Lung (tissue), 12 donors: ENCODE data around the gene PIGT. TPM values are rescaled to one million over a fixed set of nuclear protein-coding genes. Genes with fewer than 3 reads are reported as not detected.

Source experiments
- ATAC-seq: fragments of 200-7000 bp; cut with Tn5 transposase; one replicate; pipeline ENCODE4 v1.9.1; 2020; ENCODE audit warnings: moderate number of reproducible peaks; ENCODE audit not compliant: insufficient read depth, low FRiP score
- DNase-seq, 3 donors: peaks; one replicate each; pipeline ENCODE4 v3.0.0-alpha.2; 2013 to 2017
- H3K27ac ChIP-seq, 2 donors: one replicate each; pipeline ENCODE4 v1.5.1; 2013; ENCODE audit warnings: mild to moderate bottlenecking in 2 of 2, moderate library complexity in 2 of 2, control low read depth in 1 of 2, inconsistent platforms in 1 of 2, low read depth in 1 of 2, low read length in 1 of 2
- H3K27me3 ChIP-seq, 3 donors: one replicate each; pipeline ENCODE4 v1.5.1; 2013; ENCODE audit warnings: low read length in 2 of 3; ENCODE audit not compliant: control insufficient read depth in 3 of 3, insufficient read depth in 3 of 3
- H3K36me3 ChIP-seq, 4 donors: one replicate each; pipeline ENCODE4 v1.5.1; 2013; ENCODE audit warnings: low read length in 4 of 4, mild to moderate bottlenecking in 1 of 4, moderate library complexity in 1 of 4; ENCODE audit not compliant: control insufficient read depth in 4 of 4, insufficient read depth in 4 of 4
- H3K4me1 ChIP-seq, 5 donors: one replicate each; pipeline ENCODE4 v1.5.1; 2013; ENCODE audit warnings: low read length in 5 of 5, mild to moderate bottlenecking in 2 of 5, moderate library complexity in 1 of 5; ENCODE audit not compliant: control insufficient read depth in 5 of 5, insufficient read depth in 5 of 5
- H3K4me3 ChIP-seq: one replicate; pipeline ENCODE4 v1.5.1; 2013; ENCODE audit warnings: mild to moderate bottlenecking, control low read depth, moderate library complexity
- H3K9ac ChIP-seq, 2 donors: one replicate each; pipeline ENCODE4 v1.5.1; 2013; ENCODE audit warnings: low read length in 2 of 2, control low read depth in 1 of 2; ENCODE audit not compliant: insufficient read depth in 1 of 2
- H3K9me3 ChIP-seq, 4 donors: one replicate each; pipeline ENCODE4 v1.5.1; 2013; ENCODE audit warnings: low read length in 3 of 4, mild to moderate bottlenecking in 1 of 4, moderate library complexity in 1 of 4; ENCODE audit not compliant: control insufficient read depth in 4 of 4, insufficient read depth in 3 of 4
- CTCF ChIP-seq: IDR thresholded peaks from 2 replicates; pipeline ENCODE4 v1.5.1; 2012; ENCODE audit warnings: mild to moderate bottlenecking; ENCODE audit errors: control extremely low read depth, extremely low read depth
- WGBS, 2 donors: extraction: QIAGEN DNeasy Blood & Tissue Kit; methylation state at CpG; one replicate each; pipeline ENCODE4 v1.1.7; 2013; 5-methylcytosine and 5-hydroxymethylcytosine counted together
- polyA plus RNA-seq, 2 donors: library from polyadenylated mRNA; stranded (reverse); fragments of 200-250 nt; gene quantifications; one replicate each; pipeline ENCODE4 v1.2.1, GENCODE V29; 2013
- total RNA-seq, 2 donors: library from RNA; depleted of rRNA in 1 of 2; stranded (reverse); fragments of >200 nt in 1 of 2; gene quantifications; one replicate each; pipeline ENCODE4 v1.2.1, GENCODE V29; 2014 to 2021
- donor health status: control.
- donor health status: control.
- donor health status: Bipolar disorder and iron deficiency.
- donor health status: healthy.
- donor health status: DM: yes; HTN: yes; CAD: no.

Gene PIGT
- total and polyA plus RNA-seq, 4 donors, result 33.6 to 107 (median 72.3) TPM

GRCh38 chr20:45372241-45372640, 43.7 kb upstream of the PIGT start:
- ATAC-seq, result no peak

GRCh38 chr20:45372646-45373352, 43.1 kb upstream of the PIGT start:
- Histone ChIP-seq H3K4me3 (no peak overlapping the region), H3K27ac (peak overlapping the region in 1 of 2 donors; percentile 71), H3K9me3 (no peaks in the 10 kb centered on the region), H3K27me3 (no peaks in the 10 kb centered on the region), H3K36me3 (peaks cover 7 to 13% (median 9%) of the 10 kb centered on the region in 4 donors), H3K9ac (no peak overlapping the region), H3K4me1 (peaks cover 0 to 14% (median 6%) of the 10 kb centered on the region in 5 donors)
- peak; percentile 50 for ATAC-seq
- WGBS, 2 donors, result 35 to 40% methylated on average over 26 to 30 of the region's 30 CpGs
- TF ChIP-seq CTCF, result no peak
- no peak for DNase-seq

More at GRCh38 chr20:45372241-45372640, 43.7 kb upstream of the PIGT start:
- Histone ChIP-seq H3K4me3 (no peak overlapping the region), H3K4me1 (peaks cover 0 to 11% (median 6%) of the 10 kb centered on the region in 5 donors), H3K9me3 (no peaks in the 10 kb centered on the region), H3K27ac (no peak overlapping the region), H3K36me3 (peaks cover 9 to 13% (median 12%) of the 10 kb centered on the region in 4 donors), H3K27me3 (no peaks in the 10 kb centered on the region), H3K9ac (no peak overlapping the region)
- 91 to 94% methylated on average over 10 of the region's 10 CpGs for WGBS, 2 donors
- no peak for DNase-seq
- no peak for TF ChIP-seq CTCF

- Histone ChIP-seq H3K4me1 (peaks cover 0 to 15% (median 6%) of the 10 kb centered on the region in 5 donors), H3K27ac (peak overlapping the region; percentile 26 to 71), H3K4me3 (peak overlapping the region; percentile 8), H3K9me3 (no peaks in the 10 kb centered on the region), H3K36me3 (peaks cover 2 to 9% (median 5%) of the 10 kb centered on the region in 4 donors), H3K9ac (peak overlapping the region in 1 of 2 donors; percentile 49), H3K27me3 (no peaks in the 10 kb centered on the region)
- DNase-seq (peak; percentile 76 to 82 (median 80)), ATAC-seq (peak; percentile 75)
- WGBS, 2 donors, result 2 to 4% methylated on average over 38 of the region's 38 CpGs
- TF ChIP-seq CTCF, result peak; percentile 86
These were observed 42.4 kb upstream of the PIGT start for GRCh38 chr20:45373353-45374100.
